Amygdala (tissue), 56 donors: ENCODE results near the gene CREB3L1.

Source experiments
- DNase-seq, 56 donors: peaks; one replicate each; lab custom pipeline; 2025; lab: John Stamatoyannopoulos, UW

The CREB3L1 gene

GRCh38 chr11:46277622-46278386 lies at the start of gene CREB3L1:
TSS of gene CREB3L1 (plus strand) at chr11:46277662. CDS start at chr11:46278112, 450 bp downstream.
- DNase-seq: peak in 9 of 56 donors; percentile 9 to 47 (median 26)

- DNase-seq: no peak
Observed at GRCh38 chr11:46229230-46229629, 48.2 kb upstream of the CREB3L1 start.

- DNase-seq: no peak
Observed at GRCh38 chr11:46234311-46234710, 43.2 kb upstream of the CREB3L1 start.

- DNase-seq: no peak
Observed at GRCh38 chr11:46235777-46236688, 41.4 kb upstream of the CREB3L1 start.

- DNase-seq: no peak
Observed at GRCh38 chr11:46236918-46237247, 40.6 kb upstream of the CREB3L1 start.

- DNase-seq: peak in 14 of 56 donors; percentile 4 to 57 (median 31)
Observed at GRCh38 chr11:46237248-46238077, 40.0 kb upstream of the CREB3L1 start.

GRCh38 chr11:46238078-46238966 lies 39.1 kb upstream of the CREB3L1 start:
- peak in 18 of 56 donors; percentile 4 to 50 (median 19) for DNase-seq

GRCh38 chr11:46238967-46239800 lies 38.3 kb upstream of the CREB3L1 start:
- DNase-seq: peak in 51 of 56 donors; percentile 19 to 86 (median 62)

GRCh38 chr11:46239801-46240061 lies 37.7 kb upstream of the CREB3L1 start:
- DNase-seq: peak in 1 of 56 donors; percentile 29

- no peak for DNase-seq
Observed at GRCh38 chr11:46240371-46240770, 37.1 kb upstream of the CREB3L1 start.

GRCh38 chr11:46240861-46241260 lies 36.6 kb upstream of the CREB3L1 start:
- DNase-seq: no peak

- no peak for DNase-seq
Observed at GRCh38 chr11:46242041-46242951, 35.2 kb upstream of the CREB3L1 start.

- DNase-seq: peak in 54 of 56 donors; percentile 16 to 92 (median 70)
Observed at GRCh38 chr11:46242952-46243795, 34.3 kb upstream of the CREB3L1 start.

- no peak for DNase-seq
Observed at GRCh38 chr11:46243796-46244109, 33.7 kb upstream of the CREB3L1 start.

- DNase-seq: no peak
Observed at GRCh38 chr11:46246521-46246920, 30.9 kb upstream of the CREB3L1 start.

- DNase-seq: no peak
Observed at GRCh38 chr11:46247090-46247489, 30.4 kb upstream of the CREB3L1 start.

GRCh38 chr11:46247659-46248058 lies 29.8 kb upstream of the CREB3L1 start:
- DNase-seq: no peak
